Right lobe of liver (tissue), 6 donors: ENCODE data around the gene MGAT3. TPM values are rescaled to one million over a fixed set of nuclear protein-coding genes. Genes with fewer than 3 reads are reported as not detected.

Source experiments
- ATAC-seq, 4 donors: fragments of 200-7000 bp; cut with Tn5 transposase; one replicate each; pipeline ENCODE4 v1.9.1; 2020; ENCODE audit warnings: mild to moderate bottlenecking in 4 of 4, moderate library complexity in 4 of 4
- DNase-seq, 3 donors: peaks; one replicate each; pipeline ENCODE4 v3.0.0-alpha.2; 2020
- H3K27ac ChIP-seq, 3 donors: fragments of 200-600 bp; one replicate each; pipeline ENCODE4 v1.8.0; 2022
- H3K27me3 ChIP-seq, 2 donors: fragments of 200-600 bp; one replicate each; pipeline ENCODE4 v1.8.0; 2022
- H3K36me3 ChIP-seq, 4 donors: fragments of 200-600 bp; sonication (generic) in 1 of 4; one replicate each; pipeline versions ENCODE4 v1.5.1 to v1.8.0; 2017 to 2022; ENCODE audit warnings: control low read depth in 1 of 4
- H3K4me1 ChIP-seq, 4 donors: fragments of 200-600 bp; sonication (generic) in 1 of 4; one replicate each; pipeline versions ENCODE4 v1.5.1 to v1.8.0; 2017 to 2022; ENCODE audit warnings: control low read depth in 1 of 4
- H3K4me3 ChIP-seq, 3 donors: fragments of 200-600 bp; one replicate each; pipeline ENCODE4 v1.8.0; 2022
- H3K9me3 ChIP-seq, 4 donors: fragments of 200-600 bp; sonication (generic) in 1 of 4; one replicate each; pipeline versions ENCODE4 v1.5.1 to v1.8.0; 2017 to 2022; ENCODE audit warnings: control low read depth in 1 of 4
- CTCF ChIP-seq, 4 donors: fragments of 200-600 bp in 3 of 4; fragments of 450-650 bp in 1 of 4; IDR thresholded peaks; one replicate each; pipeline versions ENCODE4 v1.5.1 to v1.8.0; 2016 to 2022; ENCODE audit warnings: antibody characterized with exemption in 4 of 4, mild to moderate bottlenecking in 2 of 4
- POLR2A ChIP-seq: fragments of 450-650 bp; IDR thresholded peaks from one replicate; pipeline ENCODE4 v1.6.1; 2017; ENCODE audit warnings: antibody characterized with exemption, mild to moderate bottlenecking
- WGBS: methylation state at CpG from one replicate; pipeline ENCODE4 v1.1.6; 2018; ENCODE audit warnings: low coverage, low lambda C conversion rate; ENCODE audit not compliant: insufficient coverage; ENCODE audit errors: missing lambda C conversion rate; 5-methylcytosine and 5-hydroxymethylcytosine counted together
- intact Hi-C, 2 donors: fragments of 100-400 bp; cut with DNase I; formaldehyde crosslinking; loops; one replicate each; pipeline versions ENCODE4 v1.11.2 to v1.14.1; 2022
- total RNA-seq, 6 experiments: library from RNA; depleted of rRNA in 2 of 6; stranded (reverse); fragments of >200 nt in 2 of 6; fragmentation: NEBNext Ultra II Directional in 3 of 6; extraction: Animal tissue kit (Norgen Biotek cat#: 25700) in 3 of 6; gene quantifications; one replicate each; pipeline versions ENCODE4 v1.1.0 to v1.2.4, GENCODE V29; 2016 to 2023
- donor health status: DM: no; HTN: yes; CAD: no.
- donor health status: DM: no; HTN: no; CAD: no.
- donor health status: DM: no; HTN: no; CAD: no.
- donor health status: DM: no; HTN: yes; CAD: no.
- donor health status: DM: no; HTN: yes; CAD: no.

MGAT3 gene
- total RNA-seq, 6 experiments from 2014 or later: 0.05 to 0.38 (median 0.07) TPM; not detected in 1

GRCh38 chr22:39444247-39444800 is 12.5 kb upstream of the MGAT3 start:
- Histone ChIP-seq H3K4me3 (no peak overlapping the region), H3K27ac (no peak overlapping the region), H3K27me3 (no peaks in the 10 kb centered on the region), H3K4me1 (no peaks in the 10 kb centered on the region), H3K9me3 (no peaks in the 10 kb centered on the region), H3K36me3 (no peaks in the 10 kb centered on the region)
- WGBS: 71% methylated on average over 1 of the region's 7 CpGs
- ATAC-seq (no peak), DNase-seq (no peak)
- TF ChIP-seq POLR2A (no peak), CTCF (IDR thresholded peaks at IDR 0.05) (no peak)
- intact Hi-C loops: no loop called here

GRCh38 chr22:39444937-39445465 is 11.8 kb upstream of the MGAT3 start:
- ATAC-seq (no peak), DNase-seq (no peak)
- Histone ChIP-seq H3K9me3 (no peaks in the 10 kb centered on the region), H3K36me3 (no peaks in the 10 kb centered on the region), H3K4me3 (no peak overlapping the region), H3K27ac (no peak overlapping the region), H3K4me1 (no peaks in the 10 kb centered on the region), H3K27me3 (no peaks in the 10 kb centered on the region)
- 100% methylated on average over 7 of the region's 11 CpGs for WGBS
- intact Hi-C loops: no loop called here
- TF ChIP-seq CTCF (IDR thresholded peaks at IDR 0.05) (no peak), POLR2A (no peak)

GRCh38 chr22:39445678-39446077 is 11.1 kb upstream of the MGAT3 start:
- DNase-seq (no peak), ATAC-seq (no peak)
- Histone ChIP-seq H3K9me3 (no peaks in the 10 kb centered on the region), H3K27me3 (no peaks in the 10 kb centered on the region), H3K4me1 (no peaks in the 10 kb centered on the region), H3K4me3 (no peak overlapping the region), H3K27ac (no peak overlapping the region), H3K36me3 (no peaks in the 10 kb centered on the region)
- TF ChIP-seq POLR2A (no peak), CTCF (IDR thresholded peaks at IDR 0.05) (no peak)
- intact Hi-C loops: no loop called here
- WGBS: no CpG with 5 or more reads among the region's 9 CpGs

GRCh38 chr22:39446239-39446721 is 10.5 kb upstream of the MGAT3 start:
- no peak for TF ChIP-seq POLR2A
- TF ChIP-seq CTCF (IDR thresholded peaks at IDR 0.05): no peak
- 80% methylated on average over 1 of the region's 13 CpGs for WGBS
- DNase-seq (no peak), ATAC-seq (peak in 2 of 4 donors; percentile 6 to 17)
- no peak overlapping the region for H3K27ac ChIP-seq
- no peaks in the 10 kb centered on the region for H3K36me3 ChIP-seq
- H3K4me3 ChIP-seq: no peak overlapping the region
- intact Hi-C loops: no loop called here
- no peaks in the 10 kb centered on the region for H3K4me1 ChIP-seq
- H3K9me3 ChIP-seq: no peaks in the 10 kb centered on the region
- H3K27me3 ChIP-seq: no peaks in the 10 kb centered on the region
